NB4 (cell line): Measurements from ENCODE around the gene EHD1.
A peak's percentile ranks its signal among the peaks of the same experiment; 100 is the strongest.

Experiments
- DNase-seq: peaks from one replicate; pipeline ENCODE4 v3.0.0; 2010; ENCODE audit warnings: low read depth
- H3K4me3 ChIP-seq: one replicate; pipeline ENCODE4 v1.5.1; 2011; ENCODE audit warnings: mild to moderate bottlenecking, low read depth, low read length, moderate library complexity
- CTCF ChIP-seq: IDR thresholded peaks from one replicate; pipeline ENCODE4 v1.5.1; 2012; ENCODE audit warnings: low read depth, low read length
- MAX ChIP-seq: IDR thresholded peaks from 2 replicates; pipeline ENCODE4 v1.6.1; 2011; ENCODE audit warnings: low read depth, low read length
- MYC ChIP-seq: IDR thresholded peaks from 2 replicates; pipeline ENCODE4 v1.6.1; 2011; ENCODE audit warnings: low read depth, low read length
- POLR2A ChIP-seq: IDR thresholded peaks from 2 replicates; pipeline ENCODE4 v1.6.1; 2011; ENCODE audit warnings: mild to moderate bottlenecking; ENCODE audit not compliant: insufficient read length; ENCODE audit errors: extremely low read depth

The EHD1 gene

GRCh38 chr11:64856382-64857227 lies 21.8 kb downstream of the EHD1 start:
- no peak overlapping the region for H3K4me3 ChIP-seq
- peak; percentile 99 for DNase-seq
- peak; percentile 92 for TF ChIP-seq MAX
- TF ChIP-seq CTCF = peak; percentile 41
- TF ChIP-seq POLR2A = no peak
- peak; percentile 96 for TF ChIP-seq MYC

GRCh38 chr11:64855596-64856304 lies 22.7 kb downstream of the EHD1 start:
- DNase-seq = no peak
- TF ChIP-seq MAX (no peak), POLR2A (no peak), MYC (no peak), CTCF (no peak)
- H3K4me3 ChIP-seq = no peak overlapping the region

- peak; percentile 75 for DNase-seq
- H3K4me3 ChIP-seq = no peak overlapping the region
- TF ChIP-seq POLR2A = no peak
- no peak for TF ChIP-seq CTCF
- TF ChIP-seq MAX = 0 out of 2 replicates have a peak, but pooled peaks have one; percentile 22
- peak; percentile 31; the same call in 1 of the 2 replicates for TF ChIP-seq MYC
These were observed 23.6 kb downstream of the EHD1 start for GRCh38 chr11:64854534-64855502.

GRCh38 chr11:64854157-64854533 lies 24.3 kb downstream of the EHD1 start:
- DNase-seq = no peak
- no peak overlapping the region for H3K4me3 ChIP-seq
- TF ChIP-seq MYC (no peak), POLR2A (no peak)

GRCh38 chr11:64853709-64854108 lies 24.7 kb downstream of the EHD1 start:
- no peak overlapping the region for H3K4me3 ChIP-seq
- no peak for TF ChIP-seq POLR2A
- no peak for TF ChIP-seq MAX
- DNase-seq = no peak

GRCh38 chr11:64852804-64853509 lies 25.5 kb downstream of the EHD1 start:
- no peak overlapping the region for H3K4me3 ChIP-seq
- peak; percentile 43 for DNase-seq
- TF ChIP-seq MAX (no peak), MYC (no peak), CTCF (no peak), POLR2A (no peak)
